GM10248 (cell line): ENCODE measurements around the gene ANO2.

ENCODE experiments used
- CTCF ChIA-PET: fragments of 300-600 bp; sonication (Branson Sonifier 250); formaldehyde crosslinking; extraction: SDS; loops from one replicate; lab custom pipeline; 2021; ENCODE audit warnings: antibody characterized with exemption; lab: Yijun Ruan, JAX
- POLR2A ChIA-PET: fragments of 350-650 bp; sonication (Branson Sonifier 250); formaldehyde crosslinking; extraction: SDS; loops from one replicate; lab custom pipeline; 2020; ENCODE audit warnings: antibody characterized with exemption; lab: Yijun Ruan, JAX
- DNase-seq: peaks from one replicate; pipeline ENCODE4 v3.0.0; 2012; ENCODE audit errors: extremely low spot score
- TF ChIP-seq, protein P1 (sequence below): IDR thresholded peaks from 2 replicates; pipeline ENCODE4 v1.5.1; 2012; ENCODE audit warnings: mild to moderate bottlenecking, low read depth; ENCODE audit errors: extremely low read depth, missing control alignments, control extremely low read depth

ANO2 gene

GRCh38 chr12:5567016-5567725 is 377.9 kb downstream of the ANO2 start:
- TF ChIP-seq, protein P1, sequence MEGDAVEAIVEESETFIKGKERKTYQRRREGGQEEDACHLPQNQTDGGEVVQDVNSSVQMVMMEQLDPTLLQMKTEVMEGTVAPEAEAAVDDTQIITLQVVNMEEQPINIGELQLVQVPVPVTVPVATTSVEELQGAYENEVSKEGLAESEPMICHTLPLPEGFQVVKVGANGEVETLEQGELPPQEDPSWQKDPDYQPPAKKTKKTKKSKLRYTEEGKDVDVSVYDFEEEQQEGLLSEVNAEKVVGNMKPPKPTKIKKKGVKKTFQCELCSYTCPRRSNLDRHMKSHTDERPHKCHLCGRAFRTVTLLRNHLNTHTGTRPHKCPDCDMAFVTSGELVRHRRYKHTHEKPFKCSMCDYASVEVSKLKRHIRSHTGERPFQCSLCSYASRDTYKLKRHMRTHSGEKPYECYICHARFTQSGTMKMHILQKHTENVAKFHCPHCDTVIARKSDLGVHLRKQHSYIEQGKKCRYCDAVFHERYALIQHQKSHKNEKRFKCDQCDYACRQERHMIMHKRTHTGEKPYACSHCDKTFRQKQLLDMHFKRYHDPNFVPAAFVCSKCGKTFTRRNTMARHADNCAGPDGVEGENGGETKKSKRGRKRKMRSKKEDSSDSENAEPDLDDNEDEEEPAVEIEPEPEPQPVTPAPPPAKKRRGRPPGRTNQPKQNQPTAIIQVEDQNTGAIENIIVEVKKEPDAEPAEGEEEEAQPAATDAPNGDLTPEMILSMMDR = no peak
- ChIA-PET CTCF (interaction anchor here (1.3 kb wide), 1 partner anchor 39 kb away, joined by 3 read pairs; no protein-coding TSS in a partner anchor), POLR2A (no interaction called here)
- DNase-seq = no peak

DNA sequence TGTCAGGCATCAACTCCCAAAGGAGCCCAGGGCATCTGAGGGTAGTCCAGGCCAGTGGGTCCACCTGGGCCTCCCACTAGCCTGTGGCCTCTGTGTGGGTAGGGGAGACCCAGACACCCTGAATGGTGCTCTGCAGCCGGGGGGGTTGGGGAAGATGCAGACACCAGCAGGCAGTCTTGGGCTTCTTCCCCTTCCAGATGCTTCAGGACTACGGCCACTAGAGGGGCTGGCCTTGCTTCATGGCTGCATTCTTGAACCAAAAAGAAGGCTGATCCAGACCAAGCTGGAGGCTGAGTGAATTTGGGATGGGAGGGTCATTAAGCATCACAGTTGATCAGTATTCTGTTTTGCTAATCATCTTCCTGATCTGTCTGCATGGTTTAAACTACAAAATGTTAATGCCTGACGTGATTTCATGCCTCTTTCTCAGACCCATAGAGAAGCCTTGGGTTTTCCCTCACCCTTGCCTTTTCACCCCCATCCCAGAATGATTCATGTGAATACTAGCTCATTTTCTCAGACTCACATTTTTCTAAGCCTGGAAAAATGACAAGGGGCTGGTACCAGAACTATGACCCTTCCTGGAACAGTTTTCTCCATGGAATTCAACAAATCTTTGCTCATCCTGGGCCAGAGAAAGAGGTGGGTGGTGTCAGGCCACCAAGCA is 379.0 kb downstream of the ANO2 start:
- TF ChIP-seq, protein P1 = no peak
- ChIA-PET CTCF (interaction anchor here (1.3 kb wide), 1 partner anchor 37 kb away, joined by 3 read pairs; no protein-coding TSS in a partner anchor), POLR2A (no interaction called here)
- DNase-seq = no peak

- ChIA-PET POLR2A (no interaction called here), CTCF (interaction anchor here (1.0 kb wide), 2 partner anchors 39 to 52 kb away, joined by 3 read pairs; no protein-coding TSS in a partner anchor)
- TF ChIP-seq, protein P1 = no peak
- DNase-seq = no peak
Measured at GRCh38 chr12:5562581-5562980, 382.5 kb downstream of the ANO2 start.

- no peak for DNase-seq
- CTCF ChIA-PET = no interaction called here
- POLR2A ChIA-PET = no interaction called here
- TF ChIP-seq, protein P1 = no peak
Measured at GRCh38 chr12:5561846-5562245, 383.2 kb downstream of the ANO2 start.

- CTCF ChIA-PET = no interaction called here
- TF ChIP-seq, protein P1 = no peak
Measured at GRCh38 chr12:5561057-5561456, 384.0 kb downstream of the ANO2 start.

DNA sequence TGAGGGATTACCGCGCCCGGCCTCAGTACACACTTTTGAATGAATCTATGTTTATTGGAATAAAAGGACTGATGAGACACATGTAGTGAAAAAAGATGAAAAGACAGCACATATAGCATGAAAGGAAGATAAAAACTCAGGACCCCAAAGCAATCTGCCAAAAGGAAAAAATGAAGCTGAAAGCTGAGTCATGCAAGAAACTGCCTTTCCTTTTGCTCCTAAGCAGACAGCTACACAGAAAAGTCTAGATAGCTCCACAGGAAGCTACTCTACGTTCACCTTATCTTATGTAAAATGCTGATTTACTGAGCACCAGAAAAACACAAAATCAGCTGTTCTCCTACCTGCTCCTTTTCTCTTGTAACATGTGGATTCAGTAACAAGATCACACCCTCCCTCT is 384.8 kb downstream of the ANO2 start:
- DNase-seq = no peak
- POLR2A ChIA-PET = no interaction called here
- TF ChIP-seq, protein P1 = no peak
- CTCF ChIA-PET = no interaction called here

More at GRCh38 chr12:5561057-5561456, 384.0 kb downstream of the ANO2 start:
- no peak for DNase-seq
- POLR2A ChIA-PET = no interaction called here
